NCI-H748 (cell line): Measurements from ENCODE around the gene ECM1.

ENCODE experiments used
- DNase-seq: peaks from one replicate; lab custom pipeline; 2025; ENCODE audit not compliant: unreplicated experiment; lab: John Stamatoyannopoulos, UW

The ECM1 gene

DNA sequence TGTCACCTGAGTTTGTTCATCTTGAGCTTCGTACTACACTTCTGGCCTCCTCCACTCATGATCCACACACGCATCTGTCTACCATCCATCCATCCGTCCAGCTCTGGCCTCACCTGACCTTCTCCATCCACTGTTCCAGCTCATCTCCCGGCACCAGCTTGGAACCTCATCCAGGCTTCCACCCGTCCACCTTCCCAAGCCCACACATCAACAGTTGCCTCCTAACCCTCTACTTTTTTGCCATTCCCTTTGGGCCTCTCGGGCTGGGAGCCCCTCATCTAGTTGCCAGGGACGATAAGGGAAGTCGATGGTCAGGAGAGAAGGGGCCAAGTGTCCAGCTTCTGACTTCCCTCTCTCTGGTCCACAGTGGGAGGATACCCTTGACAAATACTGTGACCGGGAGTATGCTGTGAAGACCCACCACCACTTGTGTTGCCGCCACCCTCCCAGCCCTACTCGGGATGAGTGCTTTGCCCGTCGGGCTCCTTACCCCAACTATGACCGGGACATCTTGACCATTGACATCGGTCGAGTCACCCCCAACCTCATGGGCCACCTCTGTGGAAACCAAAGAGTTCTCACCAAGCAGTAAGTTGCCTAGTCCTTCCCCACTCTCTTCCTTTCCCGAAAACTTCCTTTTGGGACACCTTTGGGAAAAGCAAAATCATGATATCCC lies 4.2 kb downstream of the ECM1 start:
- DNase-seq = no peak

GRCh38 chr1:150512846-150513245 lies 4.9 kb downstream of the ECM1 start:
- no peak for DNase-seq

GRCh38 chr1:150513351-150513791 lies 5.5 kb downstream of the ECM1 start:
- no peak for DNase-seq

DNA sequence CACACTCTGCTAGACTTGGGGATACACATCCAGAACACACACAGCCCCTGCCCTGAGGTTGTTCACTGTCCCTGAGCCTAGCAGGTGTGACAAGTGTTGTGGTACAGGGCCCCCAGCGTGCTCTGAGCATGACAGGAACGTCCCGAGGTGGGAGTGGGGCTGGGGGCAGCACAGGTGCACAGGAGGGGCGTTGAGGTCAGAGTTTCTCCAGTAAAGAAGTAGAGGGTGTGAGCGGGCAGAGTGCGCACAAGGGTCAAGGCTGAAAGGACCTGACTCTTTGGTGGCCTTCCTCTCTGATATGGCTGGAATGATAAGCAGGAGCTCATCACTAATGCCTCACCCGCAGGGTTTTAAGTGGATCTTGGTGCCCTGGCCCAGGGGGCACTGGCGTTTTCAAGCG lies 6.4 kb downstream of the ECM1 start:
- no peak for DNase-seq

DNA sequence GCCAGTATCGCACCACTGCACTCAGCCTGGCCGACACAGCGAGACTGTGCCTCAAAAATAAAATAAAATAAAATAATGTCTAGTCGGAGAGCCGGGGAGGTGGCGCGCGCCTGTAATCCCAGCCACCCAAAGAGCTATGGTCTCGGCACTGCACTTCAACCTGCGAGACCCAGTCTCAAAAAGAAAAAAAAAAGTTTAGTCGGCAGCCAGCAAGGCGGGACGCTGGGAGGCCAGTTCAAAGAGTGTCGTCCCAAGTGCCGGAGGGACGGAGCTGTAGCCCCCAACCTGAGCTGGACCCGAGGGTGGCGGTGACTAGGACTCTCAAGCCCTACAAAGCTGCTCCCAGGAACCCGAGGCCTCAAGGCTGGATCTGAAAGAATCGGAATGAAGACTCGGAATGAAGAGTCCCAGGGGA lies 7.0 kb downstream of the ECM1 start:
- no peak for DNase-seq

DNA sequence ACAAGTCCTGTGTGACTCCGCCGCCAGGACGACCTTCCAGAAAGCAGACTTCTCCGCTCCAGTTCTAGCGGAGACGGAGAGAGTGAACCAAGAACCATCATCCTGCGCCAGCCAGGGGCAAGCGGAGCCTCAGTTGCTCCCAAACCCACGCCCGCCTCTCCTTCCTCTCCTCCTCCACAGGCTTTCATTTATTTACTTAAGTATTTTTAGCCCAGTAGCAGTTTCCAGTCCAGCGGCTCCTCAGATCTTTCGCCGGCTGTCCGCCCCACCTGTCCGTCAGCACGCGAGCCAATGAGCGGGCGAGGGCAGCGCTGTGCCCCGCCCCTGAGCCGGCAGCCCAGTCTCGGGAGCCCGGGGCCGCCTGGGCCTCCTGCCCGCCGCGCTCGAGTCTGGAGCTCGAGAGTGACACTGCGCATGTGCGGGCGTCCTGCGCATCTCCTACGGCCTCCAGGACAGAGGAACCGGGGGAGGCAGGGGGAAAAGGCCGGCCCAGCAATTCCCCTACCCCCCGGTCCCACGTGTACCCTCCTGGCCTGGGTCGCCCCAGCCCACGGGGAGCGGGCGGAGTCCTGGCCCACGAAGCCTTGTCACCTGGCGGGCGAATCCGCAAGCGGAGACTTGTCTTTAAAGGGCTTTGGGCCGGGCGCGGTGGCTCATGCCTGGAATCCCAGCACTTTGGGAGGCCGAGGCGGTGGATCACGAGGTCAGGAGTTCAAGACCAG lies 7.6 kb downstream of the ECM1 start, which contains the start of gene FALEC:
TSS of gene FALEC (plus strand) at position 425 of the 722 bp plus-strand sequence.
- peak; percentile 96 for DNase-seq

GRCh38 chr1:150516050-150516591 lies 8.2 kb downstream of the ECM1 start:
- peak; percentile 44 for DNase-seq

GRCh38 chr1:150516616-150517015 lies 8.7 kb downstream of the ECM1 start:
- peak; percentile 37 for DNase-seq

DNA sequence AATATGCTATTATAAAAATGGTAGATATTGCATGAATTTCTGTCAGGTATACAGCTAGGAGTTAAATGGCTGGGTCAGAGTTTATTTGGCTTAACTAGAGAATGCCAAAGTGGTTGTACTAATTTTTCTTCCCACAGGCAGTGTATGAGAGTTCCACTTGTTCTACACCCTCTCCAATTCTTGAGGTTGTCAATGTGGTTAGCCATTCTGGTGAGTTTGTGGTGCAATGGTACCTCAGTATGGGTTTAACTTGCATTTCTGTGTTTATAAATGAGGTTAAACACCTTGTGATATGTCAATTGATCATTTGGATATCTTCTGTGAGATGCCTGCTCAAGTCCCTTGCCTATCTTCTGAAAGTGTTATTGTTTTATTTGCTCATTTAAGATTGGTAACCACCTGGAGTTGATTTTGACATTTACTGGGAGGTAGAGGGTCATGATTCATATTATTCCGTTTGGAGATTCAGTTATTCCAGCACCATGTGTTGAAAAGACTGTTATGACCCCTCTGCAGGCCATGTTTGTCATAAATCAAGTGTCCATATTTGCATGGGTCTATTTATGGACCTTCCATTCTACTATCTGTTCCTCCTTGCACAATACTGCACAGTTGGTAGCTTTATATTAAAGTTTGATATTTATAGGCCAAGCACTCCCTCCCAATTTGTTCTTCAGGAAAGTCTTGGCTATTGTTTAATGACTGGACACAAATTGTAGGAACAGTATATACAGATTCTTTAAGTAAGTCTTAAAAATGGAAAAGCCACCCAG lies 13.5 kb downstream of the ECM1 start:
- no peak for DNase-seq

DNA sequence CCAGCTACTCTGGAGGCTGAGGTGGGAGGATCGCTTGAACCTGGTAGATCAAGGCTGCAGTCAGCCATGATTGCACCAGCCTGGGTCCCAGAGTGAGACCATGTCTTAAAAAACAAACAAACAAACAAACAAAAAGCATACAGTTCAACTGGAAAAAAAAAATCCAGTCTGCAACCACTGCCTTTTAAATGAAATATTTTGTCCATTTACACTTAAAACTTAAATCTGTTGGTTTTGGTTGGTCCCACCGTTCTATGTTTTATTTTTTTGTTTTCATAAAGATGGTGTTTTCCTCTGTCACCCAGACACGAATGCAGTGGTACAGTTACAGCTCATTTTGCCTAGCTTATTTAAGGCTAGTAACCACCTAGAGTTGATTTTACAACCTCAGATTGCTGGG lies 17.4 kb downstream of the ECM1 start:
- DNase-seq = no peak

GRCh38 chr1:150528196-150528595 lies 20.3 kb downstream of the ECM1 start:
- no peak for DNase-seq

GRCh38 chr1:150529017-150529416 lies 21.1 kb downstream of the ECM1 start:
- no peak for DNase-seq

DNA sequence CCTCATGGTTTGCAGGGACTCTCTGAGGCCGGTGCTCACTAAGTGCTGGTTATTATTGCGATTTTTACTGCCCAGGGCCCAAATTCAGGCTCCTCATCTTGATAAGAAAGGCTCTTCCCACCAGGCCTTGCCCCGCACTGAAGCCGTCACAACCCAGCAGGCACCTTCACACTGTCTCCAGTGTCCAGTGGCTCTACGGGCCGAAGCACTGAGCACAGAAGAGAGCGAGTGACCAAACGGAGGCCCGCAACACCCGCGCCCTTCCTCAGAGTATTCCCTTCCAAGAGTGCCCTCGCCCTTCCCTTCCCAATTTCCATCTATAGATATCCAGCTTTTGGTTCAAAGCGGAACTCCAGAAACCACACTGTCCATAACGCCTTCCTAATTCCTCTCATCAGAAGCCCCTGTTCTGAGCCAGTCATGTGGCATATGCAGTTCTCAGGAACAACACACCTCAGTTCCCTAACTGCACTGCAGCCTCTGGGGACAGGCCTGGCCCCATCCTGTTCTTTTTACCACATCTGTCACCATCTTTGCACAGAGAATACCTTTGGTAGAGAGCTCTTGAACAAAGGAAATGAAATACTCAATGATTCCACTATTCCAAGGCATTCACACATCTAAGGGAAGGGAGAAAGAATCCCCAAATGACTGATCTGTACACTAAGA lies 22.7 kb downstream of the ECM1 start:
- DNase-seq = no peak

DNA sequence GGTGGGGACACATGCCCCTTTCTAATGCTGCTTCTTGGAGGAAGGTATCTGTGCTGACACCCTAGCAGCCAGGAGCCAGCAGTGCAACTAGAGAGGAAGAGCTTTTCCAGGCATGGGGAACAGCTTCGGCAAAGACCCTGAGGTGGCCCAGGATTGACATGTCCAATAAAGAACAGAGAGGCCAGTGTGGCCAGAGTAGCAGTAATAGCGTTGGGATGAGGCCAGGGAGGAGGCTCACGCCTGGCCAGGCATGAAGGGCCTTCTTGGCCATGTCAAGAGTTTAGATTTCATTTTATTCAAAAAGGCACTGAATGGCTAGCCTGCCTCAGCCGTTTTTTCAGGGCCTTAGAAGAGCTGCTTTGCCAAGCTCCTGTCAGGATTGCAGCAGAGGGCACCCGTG lies 25.0 kb downstream of the ECM1 start:
- no peak for DNase-seq

DNA sequence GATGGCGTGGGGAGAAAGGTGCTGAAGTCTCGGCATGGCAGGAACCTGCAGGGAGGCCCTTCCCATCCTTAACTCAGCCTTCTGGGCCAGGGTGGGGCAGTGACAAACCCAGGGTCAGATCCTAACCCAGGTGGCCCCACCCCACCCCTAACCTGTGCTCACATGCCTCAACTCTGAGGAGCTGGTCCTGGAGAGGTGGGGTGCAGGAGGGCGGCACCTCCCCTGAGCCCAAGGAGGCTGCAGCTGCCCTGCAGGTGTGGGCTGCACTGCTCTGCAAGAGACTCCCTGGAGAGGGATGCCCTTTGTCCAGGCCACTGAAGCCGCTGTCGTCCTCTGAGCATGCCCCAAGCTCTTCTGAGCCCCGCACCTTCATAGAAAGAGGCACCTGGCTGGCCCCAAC lies 26.1 kb downstream of the ECM1 start:
- no peak for DNase-seq

DNA sequence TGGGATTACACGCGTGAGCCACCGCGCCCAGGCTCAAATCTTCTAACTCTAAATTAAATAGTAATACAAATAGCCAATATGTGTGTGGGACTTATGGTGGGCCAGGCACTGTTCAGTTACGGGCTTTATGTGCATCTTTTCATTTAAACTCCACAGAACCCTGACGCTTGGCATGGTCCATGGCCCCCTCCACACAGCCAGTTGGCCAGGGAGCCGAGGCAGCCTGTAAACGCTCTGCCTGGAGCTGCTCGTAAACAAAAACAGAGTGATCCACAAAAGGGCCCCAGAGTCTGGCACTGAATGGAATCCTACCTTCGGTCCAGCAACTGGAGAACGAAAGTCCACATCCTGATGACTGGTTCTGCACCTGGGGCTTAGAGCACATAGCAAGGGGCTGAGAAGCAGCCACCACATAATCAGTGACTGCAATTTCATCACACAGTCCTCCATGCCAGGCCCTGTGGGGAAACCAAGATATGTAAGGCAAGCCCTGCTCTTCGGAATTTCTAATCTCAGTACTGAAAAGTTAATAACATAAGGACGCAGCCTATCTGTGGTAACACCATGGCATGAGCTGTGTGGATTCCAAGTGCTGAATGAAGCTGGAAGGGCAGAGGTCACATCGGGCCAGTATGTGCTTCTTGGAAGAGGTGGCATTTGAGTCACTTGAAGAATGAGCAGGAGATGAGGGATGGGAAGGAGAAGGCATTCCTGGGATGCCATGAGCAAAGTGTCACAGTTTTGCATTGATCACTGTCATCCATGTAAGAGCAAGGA lies 27.8 kb downstream of the ECM1 start:
- no peak for DNase-seq

GRCh38 chr1:150536836-150537731 lies 29.2 kb downstream of the ECM1 start:
- DNase-seq = no peak

- no peak for DNase-seq
Measured at GRCh38 chr1:150537732-150538684, 30.1 kb downstream of the ECM1 start.
